ENCODE data around the gene SNED1.

- TF ChIP-seq CTCF (IDR thresholded peaks at IDR 0.05), result no peak
- no peak for TF ChIP-seq POLR2A (IDR thresholded peaks at IDR 0.05)
Measured at GRCh38 chr2:241116606-241117560, 118.5 kb downstream of the SNED1 start.
